Erythroblast (primary cell): ENCODE results near the gene TUT4.

Experiments
- GATA1 ChIP-seq: IDR thresholded peaks from 2 replicates; pipeline ENCODE4 v1.6.1; 2011; ENCODE audit warnings: low read depth, mild to moderate bottlenecking, control low read depth, low read length, moderate library complexity
- POLR2A ChIP-seq: IDR thresholded peaks from 2 replicates; pipeline ENCODE4 v1.6.1; 2011; ENCODE audit warnings: mild to moderate bottlenecking, low read length

DNA sequence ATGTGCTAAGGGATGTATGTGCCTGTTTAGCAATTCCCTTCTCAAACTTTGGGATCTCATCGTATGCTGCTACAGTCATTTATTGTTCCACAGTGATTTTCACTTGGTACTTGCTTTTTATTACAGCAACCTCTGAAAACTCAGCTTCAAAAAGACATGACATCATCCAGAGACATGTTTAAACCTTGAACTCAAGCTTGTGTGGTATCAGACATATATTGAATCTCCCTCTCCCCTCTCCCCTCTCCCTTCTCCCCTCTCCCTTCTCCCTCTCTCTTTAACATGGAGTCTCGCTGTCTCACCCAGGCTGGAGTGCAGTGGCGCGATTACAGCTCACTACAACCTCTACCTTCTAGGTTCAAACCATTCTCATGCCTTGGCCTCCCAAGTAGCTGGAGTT is 19.5 kb upstream of the TUT4 start:
- TF ChIP-seq POLR2A (no peak), GATA1 (no peak)
